ENCODE results near the gene CLDN16. TPM values are rescaled to one million over a fixed set of nuclear protein-coding genes. Genes with fewer than 3 reads are reported as not detected.
A peak's percentile ranks its signal among the peaks of the same experiment; 100 is the strongest.

Gene CLDN16
- total RNA-seq, 1 donor from 2014 or later: 8.5 TPM

GRCh38 chr3:190458040-190458439 is 70.1 kb downstream of the CLDN16 start:
- H3K4me3 ChIP-seq (ENCODE audit: low read depth, low read length): no peak overlapping the region
- TF ChIP-seq CTCF (conservative IDR thresholded peaks at IDR 0.05; ENCODE audit: low read depth, low read length): peak; percentile 22
- no peak for DNase-seq (ENCODE audit: low read depth)

Other genes starting within 250 kb of the CLDN16 start
- 155 and 169 TPM in 2 replicates for gene CLDN1, start 65.7 kb upstream of the CLDN16 start, total RNA-seq
- gene TMEM207, start 61.7 kb downstream of the CLDN16 start, total RNA-seq: not detected in 2 replicates
- gene IL1RAP, start 125.9 kb downstream of the CLDN16 start, total RNA-seq: 4.4 and 7.7 TPM in 2 replicates

Data from epithelial cell of proximal tubule (primary cell).